Large intestine (tissue), 12 donors: ENCODE results near the gene TEPSIN. TPM values are rescaled to one million over a fixed set of nuclear protein-coding genes. Genes with fewer than 3 reads are reported as not detected.

Experiments
- DNase-seq, 2 donors: peaks; one replicate each; pipeline versions ENCODE4 v3.0.0 to v3.0.0-alpha.2; 2013
- H3K27ac ChIP-seq: one replicate; pipeline ENCODE4 v1.5.1; 2013; ENCODE audit warnings: low read length
- H3K27me3 ChIP-seq: 2 replicates; pipeline ENCODE4 v1.6.1; 2013; ENCODE audit warnings: low read length; ENCODE audit not compliant: control insufficient read depth, insufficient read depth
- H3K36me3 ChIP-seq: 2 replicates; pipeline ENCODE4 v1.6.1; 2013; ENCODE audit warnings: low read length; ENCODE audit not compliant: control insufficient read depth, insufficient read depth
- H3K4me1 ChIP-seq: one replicate; pipeline ENCODE4 v1.6.1; 2013; ENCODE audit warnings: low read length; ENCODE audit not compliant: control insufficient read depth, insufficient read depth
- H3K4me3 ChIP-seq: one replicate; pipeline ENCODE4 v1.5.1; 2013; ENCODE audit warnings: low read length
- H3K9me3 ChIP-seq: one replicate; pipeline ENCODE4 v1.6.1; 2013; ENCODE audit warnings: mild to moderate bottlenecking, low read depth, low read length, moderate library complexity; ENCODE audit not compliant: control insufficient read depth
- WGBS: methylation state at CpG from one replicate; pipeline ENCODE4 v1.1.5; 2013; ENCODE audit warnings: low lambda C conversion rate; ENCODE audit not compliant: insufficient coverage; 5-methylcytosine and 5-hydroxymethylcytosine counted together
- long read RNA-seq, 11 donors: transcript quantifications; one replicate each; lab custom pipeline, GENCODE V29; 2026
- polyA plus RNA-seq: library from polyadenylated mRNA; unstranded; fragments of 120-200 nt; gene quantifications from one replicate; pipeline ENCODE4 v1.2.1, GENCODE V29; 2013

The TEPSIN gene, protein sequence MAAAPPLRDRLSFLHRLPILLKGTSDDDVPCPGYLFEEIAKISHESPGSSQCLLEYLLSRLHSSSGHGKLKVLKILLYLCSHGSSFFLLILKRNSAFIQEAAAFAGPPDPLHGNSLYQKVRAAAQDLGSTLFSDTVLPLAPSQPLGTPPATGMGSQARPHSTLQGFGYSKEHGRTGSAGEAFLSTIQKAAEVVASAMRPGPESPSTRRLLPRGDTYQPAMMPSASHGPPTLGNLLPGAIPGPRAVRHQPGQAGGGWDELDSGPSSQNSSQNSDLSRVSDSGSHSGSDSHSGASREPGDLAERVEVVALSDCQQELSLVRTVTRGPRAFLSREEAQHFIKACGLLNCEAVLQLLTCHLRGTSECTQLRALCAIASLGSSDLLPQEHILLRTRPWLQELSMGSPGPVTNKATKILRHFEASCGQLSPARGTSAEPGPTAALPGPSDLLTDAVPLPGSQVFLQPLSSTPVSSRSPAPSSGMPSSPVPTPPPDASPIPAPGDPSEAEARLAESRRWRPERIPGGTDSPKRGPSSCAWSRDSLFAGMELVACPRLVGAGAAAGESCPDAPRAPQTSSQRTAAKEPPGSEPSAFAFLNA
- 32.1 TPM for polyA plus RNA-seq
- long read RNA-seq, donor 1, partial matches to known transcripts = 0 of 1 reads
- long read RNA-seq, donor 1, other reads (novel, unspliced or antisense) = 0 of 1 reads
- long read RNA-seq, donor 2, partial matches to known transcripts = 0 of 2 reads
- long read RNA-seq, donor 2, other reads (novel, unspliced or antisense) = 0 of 2 reads
- long read RNA-seq, donor 3 = 0 reads
- long read RNA-seq, donor 4 = 0 reads
- long read RNA-seq, donor 5, partial matches to known transcripts = 0 of 1 reads
- long read RNA-seq, donor 5, other reads (novel, unspliced or antisense) = 0 of 1 reads
- long read RNA-seq, donor 6, partial matches to known transcripts = 0 of 1 reads
- long read RNA-seq, donor 6, other reads (novel, unspliced or antisense) = 0 of 1 reads
- long read RNA-seq, donor 7 = 0 reads
- long read RNA-seq, donor 8 = 0 reads
- long read RNA-seq, donor 9, partial matches to known transcripts = 0 of 1 reads
- long read RNA-seq, donor 9, other reads (novel, unspliced or antisense) = 0 of 1 reads
- long read RNA-seq, donor 10 = 0 reads
- long read RNA-seq, donor 11, partial matches to known transcripts = 0 of 1 reads
- long read RNA-seq, donor 11, other reads (novel, unspliced or antisense) = 0 of 1 reads

DNA sequence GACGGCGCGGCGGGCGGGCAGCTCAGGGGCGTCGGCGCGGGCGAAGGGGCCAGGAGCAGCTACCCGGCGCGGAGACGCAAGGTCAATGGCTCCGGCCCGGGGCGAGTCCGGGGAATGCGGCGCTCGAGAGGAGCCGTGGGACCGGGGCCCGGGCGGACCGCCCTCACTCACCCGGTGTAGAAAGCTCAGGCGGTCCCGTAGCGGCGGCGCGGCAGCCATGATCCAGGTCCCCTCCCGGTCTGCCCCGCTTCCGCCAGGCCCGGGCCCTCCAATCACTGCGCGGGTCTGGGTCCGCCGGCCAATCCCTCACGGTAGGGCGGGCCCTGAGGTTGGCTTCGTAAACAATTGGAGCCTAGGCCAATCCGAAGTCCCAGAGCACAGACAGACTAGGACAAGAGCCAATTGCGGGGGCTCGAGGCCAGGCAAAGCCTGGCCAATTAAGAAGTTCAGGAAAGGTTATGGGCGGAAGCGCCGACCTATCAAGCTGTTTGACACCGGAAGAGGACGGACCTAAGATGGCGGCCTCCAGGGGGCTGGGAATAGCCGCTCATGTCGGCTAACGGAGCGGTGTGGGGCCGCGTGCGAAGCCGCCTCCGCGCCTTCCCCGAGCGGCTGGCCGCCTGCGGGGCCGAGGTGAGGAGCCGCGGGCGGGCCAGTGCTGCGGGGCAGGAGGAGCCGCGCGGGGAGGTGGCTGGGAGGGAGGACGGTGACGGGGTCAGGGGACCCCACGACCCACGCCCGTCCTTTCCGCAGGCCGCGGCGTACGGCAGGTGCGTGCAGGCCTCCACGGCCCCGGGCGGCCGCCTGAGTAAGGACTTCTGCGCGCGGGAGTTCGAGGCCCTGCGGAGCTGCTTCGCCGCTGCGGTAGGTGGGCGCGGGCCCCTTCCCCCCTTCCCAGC, at the start of gene TEPSIN, which contains the start of gene NDUFAF8:
TSS of gene TEPSIN (minus strand) at position 241 of the 899 bp plus-strand sequence. CDS start at position 219, 22 bp downstream.
TSS of gene NDUFAF8 (plus strand) at position 504 of the 899 bp plus-strand sequence. CDS start at position 550, 46 bp downstream.
- peak; percentile 98 to 99 for DNase-seq
- no CpG with 5 or more reads among the region's 100 CpGs for WGBS
- H3K27me3 ChIP-seq = no peaks in the 10 kb centered on the region
- peaks cover 10% of the 10 kb centered on the region for H3K36me3 ChIP-seq
- H3K9me3 ChIP-seq = no peaks in the 10 kb centered on the region
- no peak within 1 kb of the TSS for H3K27ac ChIP-seq
- H3K4me1 ChIP-seq = peaks cover 17% of the 10 kb centered on the region
- H3K4me3 ChIP-seq = peak within 1 kb of the TSS; percentile 75

DNA sequence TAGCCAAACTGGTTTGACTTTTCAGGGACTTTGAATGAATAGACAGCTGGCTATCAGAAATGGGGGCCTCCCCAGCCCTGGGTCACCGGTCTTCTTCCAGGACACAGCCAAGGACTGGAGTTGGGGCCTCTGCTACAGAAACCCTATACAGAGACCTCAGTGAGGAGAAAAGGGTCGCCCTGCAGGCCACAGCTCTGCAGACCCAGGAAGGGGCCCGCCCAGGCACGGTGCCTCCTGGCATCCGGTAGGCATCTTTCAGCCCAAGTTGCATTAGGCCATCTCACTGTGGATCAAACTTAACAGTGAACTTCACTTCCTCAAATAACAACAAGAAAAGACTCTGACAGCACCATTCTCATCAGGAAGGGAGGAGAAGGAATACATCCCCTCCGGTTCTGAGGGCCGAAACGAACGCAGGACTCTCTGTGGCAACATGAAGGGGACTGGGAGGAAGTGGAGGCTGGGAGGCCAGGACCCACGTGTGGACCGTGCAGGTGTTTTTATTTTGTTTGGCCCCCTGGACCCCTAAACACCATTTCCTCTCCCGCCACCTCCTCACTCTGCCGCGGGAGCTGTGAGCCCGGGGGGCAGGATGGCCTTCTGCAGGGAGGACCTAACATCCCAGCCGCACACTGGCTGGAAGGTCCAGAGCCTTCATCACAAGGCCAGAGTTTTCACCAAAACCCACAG, 49.0 kb upstream of the TEPSIN start:
- peaks cover 3% of the 10 kb centered on the region for H3K4me1 ChIP-seq
- H3K9me3 ChIP-seq = no peaks in the 10 kb centered on the region
- no peaks in the 10 kb centered on the region for H3K27me3 ChIP-seq
- H3K36me3 ChIP-seq = peaks cover 55% of the 10 kb centered on the region
- WGBS = no CpG with 5 or more reads among the region's 16 CpGs
- H3K27ac ChIP-seq = no peak overlapping the region
- no peak overlapping the region for H3K4me3 ChIP-seq
- no peak for DNase-seq

DNA sequence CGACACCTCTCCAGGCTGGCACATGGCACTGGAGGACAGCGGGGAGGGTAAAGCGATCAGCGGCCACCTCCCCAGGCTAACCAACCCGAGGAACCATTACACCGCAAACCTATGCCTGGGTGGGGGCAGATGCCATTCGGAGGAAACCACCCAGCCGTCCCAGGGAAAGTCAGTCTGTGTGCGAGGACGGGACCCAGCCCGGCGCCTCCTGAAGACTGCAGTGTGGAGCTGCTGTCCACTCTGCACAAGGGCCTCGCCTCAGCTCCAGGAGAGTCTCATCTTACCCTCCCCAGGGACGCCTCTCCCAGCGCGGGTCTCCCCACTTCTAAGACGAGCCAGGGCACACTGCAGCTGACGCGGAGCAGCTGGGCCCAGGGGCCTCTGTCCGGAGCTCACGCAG, 48.3 kb upstream of the TEPSIN start:
- H3K27me3 ChIP-seq = no peaks in the 10 kb centered on the region
- H3K36me3 ChIP-seq = peaks cover 62% of the 10 kb centered on the region
- no peak for DNase-seq
- H3K4me1 ChIP-seq = peaks cover 3% of the 10 kb centered on the region
- 100% methylated on average over 1 of the region's 21 CpGs for WGBS
- no peak overlapping the region for H3K4me3 ChIP-seq
- no peak overlapping the region for H3K27ac ChIP-seq
- H3K9me3 ChIP-seq = peaks cover 3% of the 10 kb centered on the region

DNA sequence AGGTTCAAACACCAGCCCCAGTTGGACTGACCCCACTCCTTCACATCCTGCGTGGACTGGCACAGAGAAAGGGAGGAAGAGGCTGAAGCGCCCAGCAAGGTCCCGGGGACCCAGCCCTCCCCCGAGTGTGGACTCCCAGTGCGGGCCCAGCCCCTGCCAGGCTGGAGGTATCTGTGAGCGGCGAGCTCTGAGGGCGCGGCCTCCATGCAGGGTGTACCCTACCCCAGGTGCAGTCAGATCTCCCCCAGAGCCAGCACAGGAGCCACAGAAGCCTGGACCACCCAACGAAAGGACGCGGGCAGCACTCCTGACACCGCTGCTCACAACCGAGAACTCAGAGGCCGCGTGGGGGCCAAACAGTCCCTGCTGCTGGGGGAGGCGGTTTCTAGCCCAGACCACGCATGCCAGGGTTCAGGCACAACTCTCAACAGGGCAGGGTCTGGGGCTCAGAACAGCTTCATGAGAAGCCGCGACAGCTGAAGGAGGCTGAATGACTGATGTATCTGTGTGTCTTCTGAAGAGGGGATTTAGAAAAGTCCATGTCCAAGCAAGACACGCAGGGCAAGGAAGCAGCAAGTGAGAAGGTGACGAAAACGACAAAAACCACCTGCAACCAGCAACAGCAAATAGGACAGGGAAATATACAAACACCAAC, 47.8 kb upstream of the TEPSIN start:
- no peaks in the 10 kb centered on the region for H3K27me3 ChIP-seq
- whole genome bisulfite sequencing = no CpG with 5 or more reads among the region's 23 CpGs
- no peak overlapping the region for H3K4me3 ChIP-seq
- DNase-seq = no peak
- peaks cover 3% of the 10 kb centered on the region for H3K4me1 ChIP-seq
- H3K36me3 ChIP-seq = peaks cover 67% of the 10 kb centered on the region
- H3K27ac ChIP-seq = no peak overlapping the region
- H3K9me3 ChIP-seq = peaks cover 5% of the 10 kb centered on the region

DNA sequence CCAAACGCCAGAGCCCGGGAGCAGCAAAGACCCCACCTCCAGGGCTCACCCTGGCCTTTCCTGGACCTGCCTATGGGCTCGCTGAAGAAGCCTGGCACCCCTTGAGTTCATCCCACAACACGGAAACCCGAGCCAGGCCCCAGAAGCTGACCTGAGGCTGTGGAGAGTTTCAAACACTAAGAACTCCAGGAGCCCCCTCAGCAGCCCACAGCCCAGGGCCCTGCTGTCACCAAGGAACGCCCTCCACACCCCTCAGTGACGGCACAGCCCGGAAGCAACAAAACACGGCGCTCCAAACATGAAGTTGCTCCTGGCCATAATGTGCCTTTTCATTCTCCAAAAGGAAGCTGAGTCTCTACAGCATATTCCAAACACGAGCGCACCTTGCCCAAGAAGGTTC, 47.0 kb upstream of the TEPSIN start:
- no peak overlapping the region for H3K4me3 ChIP-seq
- no peaks in the 10 kb centered on the region for H3K4me1 ChIP-seq

DNA sequence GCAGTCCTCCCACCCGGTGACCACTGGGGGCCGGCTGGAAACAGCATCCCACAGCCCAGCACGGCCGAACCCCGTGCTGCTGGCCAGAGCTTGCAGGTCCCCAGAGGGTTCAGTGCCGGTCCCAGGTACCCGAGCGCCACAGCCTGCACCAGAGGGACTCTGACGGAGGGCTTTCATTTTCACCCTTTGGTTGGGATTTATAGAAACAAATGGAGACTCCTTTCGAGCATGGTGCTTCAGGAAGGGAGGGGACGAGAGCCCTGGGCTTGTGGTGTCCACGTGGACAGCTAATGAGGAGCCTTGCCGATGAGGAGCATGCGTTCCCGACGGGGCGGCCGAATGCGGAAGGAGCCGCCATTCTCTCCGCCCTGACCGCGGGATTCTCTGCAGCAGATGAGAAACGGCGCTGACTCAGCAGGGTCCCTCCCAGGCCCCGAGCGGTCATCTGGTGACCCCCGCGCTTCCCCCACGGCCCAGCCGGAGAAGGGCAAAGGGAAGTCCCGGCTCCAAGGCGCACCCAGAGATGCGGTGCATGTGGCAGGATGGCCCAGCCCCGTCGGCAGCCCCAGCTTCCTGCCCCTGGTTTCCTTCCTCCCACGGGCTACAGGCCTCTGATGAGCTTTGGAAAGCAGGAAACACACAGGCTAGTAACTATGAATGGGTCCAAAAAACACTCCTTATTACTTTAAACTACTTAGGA, 46.5 kb upstream of the TEPSIN start:
- no peaks in the 10 kb centered on the region for H3K4me1 ChIP-seq
- peak overlapping the region; percentile 1 for H3K4me3 ChIP-seq
- peak in 1 of 2 donors; percentile 27 for DNase-seq
- no peaks in the 10 kb centered on the region for H3K27me3 ChIP-seq
- H3K27ac ChIP-seq = peak overlapping the region; percentile 14
- peaks cover 5% of the 10 kb centered on the region for H3K9me3 ChIP-seq
- peaks cover 73% of the 10 kb centered on the region for H3K36me3 ChIP-seq
- no CpG with 5 or more reads among the region's 37 CpGs for WGBS

More for the DNA sequence above, 47.0 kb upstream of the TEPSIN start:
- H3K27ac ChIP-seq = no peak overlapping the region
- peaks cover 70% of the 10 kb centered on the region for H3K36me3 ChIP-seq
- no peak for DNase-seq
- no CpG with 5 or more reads among the region's 12 CpGs for WGBS
- H3K27me3 ChIP-seq = no peaks in the 10 kb centered on the region
- H3K9me3 ChIP-seq = peaks cover 5% of the 10 kb centered on the region

DNA sequence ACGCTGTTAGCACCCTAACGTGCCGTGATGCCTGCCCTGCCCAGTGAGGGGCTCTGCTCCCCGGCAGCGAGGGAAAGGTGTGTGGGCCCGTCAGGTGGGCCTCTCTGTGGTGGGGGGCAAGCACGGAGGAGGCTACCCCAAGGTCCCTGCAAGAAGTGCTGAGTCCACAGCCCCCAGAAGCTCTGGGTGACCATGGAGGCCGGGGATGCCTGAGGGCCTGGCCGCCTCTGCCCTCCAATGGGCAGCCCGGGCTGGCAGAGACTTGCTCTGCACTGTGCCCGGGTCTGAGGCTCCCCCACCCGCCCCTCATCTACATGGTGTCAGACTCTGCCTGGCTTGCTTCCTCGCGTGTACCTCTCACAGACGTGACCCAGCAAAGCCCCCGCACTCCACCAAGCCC, 44.0 kb upstream of the TEPSIN start:
- WGBS = no CpG with 5 or more reads among the region's 16 CpGs
- Histone ChIP-seq H3K4me1 (no peaks in the 10 kb centered on the region), H3K27ac (no peak overlapping the region), H3K27me3 (no peaks in the 10 kb centered on the region), H3K9me3 (peaks cover 5% of the 10 kb centered on the region), H3K4me3 (no peak overlapping the region), H3K36me3 (peaks cover 76% of the 10 kb centered on the region)
- no peak for DNase-seq

DNA sequence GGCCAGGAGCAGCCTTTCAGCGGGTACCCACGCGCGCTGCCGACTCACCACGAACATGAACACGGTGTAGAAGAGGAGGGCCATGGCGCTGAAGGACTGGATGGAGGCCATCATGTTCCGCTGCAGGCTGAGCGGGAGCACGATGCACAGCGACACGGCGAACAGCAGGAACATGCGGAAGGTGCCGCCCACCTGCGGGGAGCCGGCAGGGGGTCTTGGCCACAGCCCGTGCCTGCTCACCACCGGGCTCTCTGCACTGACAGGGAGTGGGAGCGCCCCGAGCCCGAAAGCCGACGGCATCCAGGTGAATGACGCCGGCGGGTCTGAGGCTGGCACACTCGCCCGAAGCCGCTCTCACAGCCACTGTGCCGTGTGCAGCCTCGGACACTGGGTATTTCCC, 43.3 kb upstream of the TEPSIN start:
- Histone ChIP-seq H3K4me3 (no peak overlapping the region), H3K27ac (no peak overlapping the region), H3K27me3 (no peaks in the 10 kb centered on the region), H3K4me1 (peaks cover 5% of the 10 kb centered on the region), H3K36me3 (peaks cover 74% of the 10 kb centered on the region), H3K9me3 (peaks cover 5% of the 10 kb centered on the region)
- DNase-seq = no peak
- WGBS = no CpG with 5 or more reads among the region's 33 CpGs
